GM18517 (cell line): Measurements from ENCODE around the gene CHPF2.

Source experiments
- ATAC-seq: cut with Tn5 transposase; IDR thresholded peaks from one replicate; pipeline ENCODE4 v1.9.1; 2021; ENCODE audit warnings: mild to moderate bottlenecking, moderate library complexity; ENCODE audit not compliant: unreplicated experiment

The CHPF2 gene

GRCh38 chr7:151245360-151246101 lies 13.2 kb downstream of the CHPF2 start:
- no peak for ATAC-seq

- ATAC-seq = no peak
Measured at GRCh38 chr7:151246102-151246850, 14.0 kb downstream of the CHPF2 start.

- ATAC-seq = no peak
Measured at GRCh38 chr7:151246851-151247580, 14.7 kb downstream of the CHPF2 start.

- ATAC-seq = no peak
Measured at GRCh38 chr7:151247611-151248345, 15.5 kb downstream of the CHPF2 start.

GRCh38 chr7:151248346-151249033 lies 16.2 kb downstream of the CHPF2 start, which contains the start of gene SMARCD3:
TSS of gene SMARCD3 (minus strand) at chr7:151248694. CDS start at chr7:151248562, 132 bp downstream.
- no peak for ATAC-seq

- no peak for ATAC-seq
Measured at GRCh38 chr7:151249034-151249731, 16.9 kb downstream of the CHPF2 start.

GRCh38 chr7:151249732-151250072 lies 17.4 kb downstream of the CHPF2 start:
- ATAC-seq = no peak

GRCh38 chr7:151250181-151251132 lies 18.2 kb downstream of the CHPF2 start:
- no peak for ATAC-seq

GRCh38 chr7:151251328-151251688 lies 19.0 kb downstream of the CHPF2 start:
- ATAC-seq = no peak

- no peak for ATAC-seq
Measured at GRCh38 chr7:151251689-151252560, 19.6 kb downstream of the CHPF2 start.

- ATAC-seq = no peak
Measured at GRCh38 chr7:151252561-151252835, 20.2 kb downstream of the CHPF2 start.

GRCh38 chr7:151252961-151253711 lies 20.9 kb downstream of the CHPF2 start:
- no peak for ATAC-seq

- no peak for ATAC-seq
Measured at GRCh38 chr7:151254316-151254715, 22.0 kb downstream of the CHPF2 start.

- no peak for ATAC-seq
Measured at GRCh38 chr7:151254851-151255250, 22.6 kb downstream of the CHPF2 start.

GRCh38 chr7:151255390-151255789 lies 23.1 kb downstream of the CHPF2 start:
- no peak for ATAC-seq

GRCh38 chr7:151256410-151257045 lies 24.2 kb downstream of the CHPF2 start:
- ATAC-seq = no peak

- ATAC-seq = no peak
Measured at GRCh38 chr7:151257990-151258389, 25.7 kb downstream of the CHPF2 start.
